Fibroblast of skin of left quadriceps (primary cell): ENCODE results near the gene CDS1.
"Not testable (repeated sequence)": the region's sequence is repeated elsewhere in the genome, so short reads cannot be mapped to it uniquely, and the experiment has no call there.

Source experiments
- DNase-seq, 2 experiments: peaks; one replicate each; pipeline ENCODE4 v3.0.0-alpha.2; 2013; ENCODE audit warnings: low read depth in 2 of 2

CDS1 gene

DNA sequence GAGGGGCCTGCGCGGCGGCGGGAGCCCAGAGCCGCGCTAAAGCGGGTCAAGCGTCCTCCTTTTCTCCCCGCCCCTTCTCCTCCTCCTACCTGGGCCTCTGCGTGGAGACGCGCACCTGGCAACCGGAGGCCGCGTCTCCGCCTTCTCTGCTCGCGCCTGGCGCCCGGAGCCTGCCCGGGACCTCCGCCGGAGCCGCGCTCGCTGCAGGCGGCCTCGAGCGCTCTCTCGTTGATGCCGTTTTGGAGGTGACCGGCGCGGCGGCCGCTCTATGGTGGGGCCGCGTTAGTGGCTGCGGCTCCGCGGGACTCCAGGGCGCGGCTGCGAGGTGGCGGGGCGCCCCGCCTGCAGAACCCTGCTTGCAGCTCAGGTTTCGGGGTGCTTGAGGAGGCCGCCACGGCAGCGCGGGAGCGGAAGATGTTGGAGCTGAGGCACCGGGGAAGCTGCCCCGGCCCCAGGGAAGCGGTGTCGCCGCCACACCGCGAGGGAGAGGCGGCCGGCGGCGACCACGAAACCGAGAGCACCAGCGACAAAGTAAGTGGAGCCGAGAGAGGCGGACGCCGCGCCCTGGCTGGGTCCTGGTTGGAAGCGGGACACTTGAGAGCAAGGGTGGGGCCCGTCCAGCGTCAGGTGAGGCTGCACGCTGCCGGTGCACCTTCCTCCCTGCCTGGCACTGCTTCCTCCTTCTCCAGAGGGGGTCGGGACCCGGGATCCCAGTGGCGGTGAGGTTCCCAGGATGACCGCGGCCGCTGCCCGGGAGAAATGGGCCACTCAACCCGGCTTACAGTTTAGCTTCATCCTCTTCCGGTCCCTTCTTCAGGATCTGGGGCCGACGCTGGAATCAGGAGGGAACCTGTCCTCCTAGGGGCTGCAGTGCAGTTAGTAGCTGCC lies at the start of gene CDS1:
CDS1 (plus strand) TSS at position 140 of the 888 bp plus-strand sequence; CDS start at position 415, 275 bp downstream.
- no peak for DNase-seq

DNA sequence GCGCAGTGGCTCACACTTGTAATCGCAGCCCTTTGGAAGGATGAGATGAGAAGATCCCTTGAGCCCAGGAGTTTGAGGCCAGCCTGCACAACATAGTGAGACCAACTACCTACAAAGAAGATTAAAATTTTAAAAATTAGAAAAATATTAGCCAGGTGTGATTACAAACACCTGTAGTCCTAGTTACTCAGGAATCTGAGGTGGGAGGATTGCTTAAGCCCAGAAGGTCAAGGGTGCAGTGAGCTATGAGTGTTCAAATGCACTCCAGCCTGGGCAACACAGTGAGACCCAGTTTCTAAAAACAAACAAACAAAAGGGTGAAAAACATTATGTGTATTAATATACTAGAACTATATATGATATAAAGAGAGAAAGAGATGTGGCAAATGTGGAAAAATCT lies 47.0 kb upstream of the CDS1 start:
- no peak for DNase-seq

DNA sequence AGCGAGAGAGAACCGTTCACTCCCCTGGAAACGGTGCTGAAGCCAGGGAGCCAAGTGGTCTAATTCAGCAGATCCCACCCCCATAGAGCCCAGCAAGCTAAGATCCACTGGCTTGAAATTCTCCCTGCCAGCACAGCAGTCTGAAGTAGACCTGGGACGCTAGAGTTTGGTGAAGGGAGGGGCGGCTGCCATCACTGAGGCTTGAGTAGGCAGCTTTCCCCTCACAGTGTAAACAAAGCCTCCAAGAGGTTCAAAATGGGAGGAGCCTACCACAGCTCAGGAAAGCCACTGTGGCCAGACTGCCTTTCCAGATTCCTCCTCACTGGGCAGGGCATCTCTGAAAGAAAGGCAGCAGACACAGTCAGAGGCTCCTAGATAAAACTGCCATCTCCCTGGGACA lies 37.8 kb upstream of the CDS1 start:
- DNase-seq, result no peak

DNA sequence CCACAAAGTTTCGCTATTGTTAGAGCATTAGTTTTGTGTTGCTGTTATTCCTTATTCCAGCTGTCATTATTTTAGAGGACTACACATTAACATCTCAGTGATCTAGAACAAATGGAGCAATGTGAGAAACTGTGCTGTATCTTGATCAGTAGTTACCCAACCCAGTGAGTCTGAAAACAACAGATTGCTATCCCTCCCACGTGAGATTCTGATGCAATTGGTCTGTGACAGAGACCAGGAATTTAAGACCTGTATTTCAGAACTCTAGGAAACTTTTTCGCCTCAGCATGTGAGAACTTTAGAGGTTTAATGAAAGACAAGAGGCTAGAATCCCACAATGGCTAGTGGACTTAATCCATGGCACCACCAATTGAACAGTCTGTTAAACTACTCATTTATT lies 35.7 kb upstream of the CDS1 start:
- no peak for DNase-seq

DNA sequence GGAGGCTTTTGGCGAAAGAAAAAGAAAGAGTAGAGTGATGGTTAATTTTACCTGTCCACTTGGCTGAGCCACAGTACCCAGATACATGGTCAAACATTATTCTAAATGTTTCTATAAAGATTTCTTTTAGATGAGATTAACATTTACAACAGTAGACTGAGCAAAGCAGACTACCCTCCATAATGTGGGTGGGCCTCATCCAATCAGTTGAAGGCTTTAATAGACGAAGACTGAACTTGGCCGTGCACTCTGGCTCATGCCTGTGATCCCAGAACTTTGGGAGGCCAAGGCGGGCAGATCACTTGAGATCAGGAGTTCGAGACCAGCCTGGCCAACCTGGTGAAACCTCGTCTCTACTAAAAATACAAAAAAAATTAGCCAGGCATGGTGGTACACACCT lies 33.7 kb upstream of the CDS1 start:
- DNase-seq, result not testable (repeated sequence)

DNA sequence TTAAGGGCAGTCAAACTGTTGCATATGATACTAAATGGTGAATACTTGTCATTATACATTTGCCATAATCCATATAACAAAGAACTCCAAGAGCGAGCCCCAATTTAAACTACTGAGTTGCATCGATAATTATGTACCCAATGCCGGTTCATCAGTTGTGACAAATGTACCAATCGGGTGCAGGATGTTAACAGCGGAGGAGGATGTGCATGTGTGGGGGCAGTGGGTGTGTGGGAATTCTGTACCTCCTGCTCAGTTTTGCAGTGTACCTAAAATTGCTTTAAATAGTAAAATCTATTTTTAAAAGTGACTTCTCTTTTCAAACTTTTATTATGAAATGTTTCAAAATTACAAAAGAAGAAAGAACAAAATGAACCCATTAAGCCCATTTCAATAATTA lies 20.8 kb upstream of the CDS1 start:
- no peak for DNase-seq

DNA sequence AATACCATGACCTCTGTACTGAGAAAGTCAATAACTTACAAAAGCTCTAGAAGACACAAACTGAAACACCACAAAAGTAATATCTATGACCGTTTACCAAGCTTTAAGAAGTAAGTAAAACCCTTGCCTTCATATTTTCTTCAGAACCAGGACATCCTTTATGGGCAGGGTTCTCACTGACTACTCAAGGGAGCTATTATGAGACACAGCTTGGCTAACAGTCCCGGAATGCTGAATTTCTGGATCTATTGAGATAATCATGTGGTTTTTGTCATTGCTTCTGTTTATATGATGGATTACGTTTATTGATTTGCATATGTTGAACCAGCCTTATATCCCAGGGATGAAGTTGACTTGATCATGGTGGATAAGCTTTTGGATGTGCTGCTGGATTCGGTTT lies 19.9 kb upstream of the CDS1 start:
- DNase-seq, result no peak

DNA sequence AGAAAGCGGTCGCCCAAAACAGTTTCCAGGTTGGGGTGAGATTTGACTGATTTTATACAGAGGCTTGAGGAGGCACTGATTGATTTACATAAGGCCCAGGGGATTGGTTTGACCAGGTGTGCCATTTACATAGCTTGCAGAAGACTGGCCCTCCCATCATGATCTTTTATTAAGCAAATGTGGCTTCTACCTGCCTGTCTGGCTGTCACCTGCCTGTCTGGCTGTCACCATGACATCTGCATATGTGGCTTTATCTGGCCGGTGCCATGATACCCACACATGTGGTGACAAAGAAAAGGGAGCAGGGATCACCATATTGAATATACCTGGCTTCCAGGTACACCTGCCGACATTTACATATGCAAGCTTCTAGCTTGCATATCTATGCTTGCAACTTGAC lies 17.0 kb upstream of the CDS1 start:
- DNase-seq, result no peak

DNA sequence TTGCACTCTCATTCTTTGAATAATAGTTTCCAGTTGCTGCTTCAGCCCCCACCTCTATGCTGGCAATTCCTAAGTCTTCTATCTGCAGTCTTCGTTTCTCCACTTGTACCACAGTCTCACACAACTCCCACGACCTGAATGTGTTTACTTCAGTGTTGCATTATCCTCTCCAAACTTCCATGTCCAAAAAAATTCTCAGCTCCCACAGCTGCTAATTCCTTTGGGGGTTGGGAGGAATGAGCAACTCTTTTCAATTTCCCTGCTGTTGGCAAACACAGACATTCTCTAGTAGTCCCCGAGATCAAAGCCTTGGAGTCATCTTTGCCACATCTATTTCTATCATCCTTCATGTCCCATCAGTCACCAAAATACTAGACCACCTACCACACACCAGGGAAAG lies 14.4 kb upstream of the CDS1 start:
- DNase-seq, result no peak

DNA sequence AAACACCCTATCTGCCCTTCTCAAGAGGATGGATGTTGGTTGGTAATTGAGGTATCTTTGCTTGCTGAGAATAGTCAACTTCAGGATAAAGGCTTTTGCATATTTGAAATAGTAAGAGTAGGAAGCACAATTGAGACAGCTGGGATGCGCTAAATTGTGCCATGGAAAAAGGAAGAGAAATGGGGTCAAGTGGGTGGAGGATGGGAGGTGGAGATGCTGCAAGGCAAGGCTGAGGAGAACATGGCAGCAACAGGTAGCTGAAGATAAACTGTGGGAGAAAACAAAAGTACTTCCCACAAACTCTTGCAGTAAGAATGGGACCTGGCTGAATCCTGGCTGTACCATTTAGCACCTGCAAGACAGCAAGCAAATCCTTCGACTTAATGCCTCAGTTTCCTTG lies 13.9 kb upstream of the CDS1 start:
- no peak for DNase-seq

DNA sequence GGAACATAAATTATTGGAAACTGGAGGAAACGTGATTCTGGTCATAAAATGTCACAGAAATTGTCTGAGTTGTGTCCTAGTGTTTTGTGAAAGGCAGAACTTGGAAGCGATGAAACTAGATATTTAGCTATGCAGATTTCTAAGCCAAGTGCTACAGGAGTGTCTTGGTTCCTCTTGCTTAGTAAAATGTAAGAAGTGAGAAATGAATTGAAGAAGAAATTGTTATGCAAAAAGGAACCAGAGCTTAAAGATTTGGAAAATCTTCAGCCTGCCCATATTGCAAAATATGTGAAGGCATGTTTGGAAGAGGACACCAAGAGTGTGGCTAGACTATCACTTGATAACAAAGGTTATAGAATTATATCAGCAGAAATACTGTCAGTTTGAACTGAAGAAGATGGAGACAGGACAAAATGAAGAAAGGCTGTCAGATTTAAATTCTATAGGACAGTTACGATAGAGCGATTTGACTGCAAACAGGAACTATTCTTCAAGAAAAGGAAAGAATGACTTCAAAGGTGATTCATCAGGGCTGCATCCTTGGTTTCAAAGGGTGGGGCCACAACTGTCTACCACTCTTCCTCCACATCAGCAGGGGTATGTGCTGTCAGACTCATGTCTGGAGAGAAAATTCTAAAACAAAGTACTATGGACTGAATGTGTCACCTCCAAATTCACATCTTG lies 9.4 kb upstream of the CDS1 start:
- DNase-seq, result no peak

DNA sequence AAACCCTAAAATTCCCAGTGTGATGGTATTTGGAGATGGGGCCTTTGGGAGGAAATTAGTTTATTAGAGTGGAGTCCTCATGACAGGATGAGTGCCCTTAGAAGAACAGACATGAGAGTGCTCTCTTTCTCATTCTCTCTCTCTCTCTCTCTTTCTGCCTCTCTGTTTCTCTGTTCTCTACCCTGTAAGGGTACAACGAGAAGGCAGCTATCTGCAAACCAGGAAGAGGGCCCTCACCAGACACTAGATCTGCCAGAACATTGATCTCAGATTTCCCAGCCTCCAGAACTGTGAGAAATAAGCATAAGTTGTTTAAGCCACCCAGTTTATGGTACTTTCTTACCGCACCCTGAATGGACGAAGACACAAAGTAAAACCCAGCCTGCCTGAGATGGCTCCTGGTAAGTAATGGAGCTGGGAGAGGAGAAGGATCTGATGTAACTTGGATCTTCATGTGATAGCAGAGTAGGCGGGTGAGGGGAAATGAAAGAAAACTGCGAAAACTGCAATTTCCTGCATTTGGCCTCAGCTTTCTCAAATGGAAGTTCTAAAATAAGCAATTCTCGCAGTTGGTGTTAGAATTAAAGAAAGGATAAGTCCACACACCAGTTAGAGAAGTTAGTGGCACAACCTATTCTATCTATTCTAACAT lies 8.7 kb upstream of the CDS1 start:
- DNase-seq, result no peak

DNA sequence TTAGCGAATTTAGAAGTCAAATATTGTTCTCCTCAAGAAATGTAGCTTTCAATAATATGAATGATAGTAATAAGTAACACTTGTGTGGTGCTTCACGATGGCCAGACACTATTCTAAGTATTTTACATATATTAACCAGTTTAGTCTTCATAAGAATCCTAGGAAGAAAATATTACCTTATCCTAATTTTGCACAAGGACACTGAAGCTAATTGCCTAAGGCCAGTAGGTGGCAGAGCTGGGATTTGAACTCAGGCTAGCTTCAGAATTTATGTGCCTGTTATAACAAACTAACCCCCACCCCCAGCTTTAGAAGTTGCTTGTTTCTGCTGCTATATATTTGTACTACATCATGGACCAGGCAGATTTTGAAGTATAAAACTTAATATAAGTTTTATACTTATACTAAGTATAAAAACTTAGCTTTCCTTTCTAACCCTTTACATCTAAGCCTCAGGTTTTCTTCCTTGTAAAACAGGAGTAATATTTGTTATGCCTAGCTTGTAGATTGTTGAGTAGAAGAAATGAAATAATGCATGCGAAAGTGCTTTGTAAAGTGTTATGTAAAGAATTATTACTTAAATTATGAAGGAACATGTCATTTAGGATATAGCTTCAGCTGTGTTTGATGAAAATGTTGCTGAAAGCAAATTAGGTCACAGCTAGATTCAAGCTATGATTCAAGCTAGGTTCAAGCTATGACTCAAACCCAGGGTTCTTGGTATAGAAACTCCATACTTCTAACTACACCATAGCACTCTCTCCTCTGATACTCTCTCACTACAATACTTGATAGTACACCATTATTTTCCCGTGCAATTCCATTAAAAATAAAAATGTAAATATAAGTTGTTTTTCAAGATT lies 4.2 kb upstream of the CDS1 start:
- DNase-seq, result peak in 1 of 2 experiments; percentile 14

DNA sequence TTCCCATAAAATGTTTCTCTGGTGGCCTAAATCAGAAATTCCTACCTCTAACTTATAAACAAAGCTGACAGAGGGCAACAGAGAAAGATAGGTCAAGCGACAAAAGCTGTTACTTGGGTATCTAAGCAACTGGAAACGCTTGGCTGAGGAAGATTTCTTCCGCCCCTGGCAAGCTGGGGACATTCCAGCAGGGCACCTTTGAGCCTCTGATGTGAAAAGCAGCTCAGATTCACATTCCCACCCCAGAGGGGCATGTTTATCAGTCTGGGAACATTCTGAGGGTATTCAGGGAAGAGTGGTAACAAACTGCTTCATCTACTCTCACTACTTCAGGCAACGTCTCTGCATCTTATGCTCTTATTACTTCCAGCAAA lies 3.5 kb upstream of the CDS1 start:
- no peak for DNase-seq

DNA sequence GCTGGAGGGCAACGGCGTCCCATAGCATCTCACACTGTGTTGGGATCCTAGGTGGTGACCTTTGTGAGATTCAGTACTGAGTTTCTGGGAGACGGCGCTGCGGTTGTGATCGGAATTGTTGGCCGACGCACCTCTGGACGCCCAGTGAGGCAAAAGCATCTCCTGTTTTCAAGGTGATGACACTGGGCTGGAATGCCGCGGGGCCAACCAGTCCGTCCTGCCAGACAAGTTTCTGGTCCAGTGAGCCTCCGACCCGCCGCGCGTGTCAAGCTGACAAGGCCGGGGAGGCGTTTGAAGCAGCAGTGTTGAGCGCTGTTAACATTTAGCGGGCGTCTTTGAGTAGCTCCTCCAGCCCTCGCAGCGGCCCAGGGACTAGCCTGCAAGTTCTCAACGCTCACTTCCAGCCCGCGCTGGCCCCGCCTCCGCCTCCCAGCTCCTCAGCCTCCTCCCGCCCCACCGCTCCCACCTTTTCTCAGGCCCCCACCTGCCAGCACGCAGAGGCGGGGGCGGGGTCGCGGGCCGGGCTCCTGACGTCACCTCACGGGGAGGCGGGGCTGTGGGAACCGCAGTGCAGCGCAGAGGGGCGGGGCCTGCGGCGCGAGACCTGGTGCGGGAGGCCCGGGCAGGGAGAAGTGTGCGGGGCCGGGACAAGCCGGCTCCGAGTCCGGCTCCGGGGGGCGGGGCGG lies 482 bp upstream of the CDS1 start:
- DNase-seq, result peak in 1 of 2 experiments; percentile 3

DNA sequence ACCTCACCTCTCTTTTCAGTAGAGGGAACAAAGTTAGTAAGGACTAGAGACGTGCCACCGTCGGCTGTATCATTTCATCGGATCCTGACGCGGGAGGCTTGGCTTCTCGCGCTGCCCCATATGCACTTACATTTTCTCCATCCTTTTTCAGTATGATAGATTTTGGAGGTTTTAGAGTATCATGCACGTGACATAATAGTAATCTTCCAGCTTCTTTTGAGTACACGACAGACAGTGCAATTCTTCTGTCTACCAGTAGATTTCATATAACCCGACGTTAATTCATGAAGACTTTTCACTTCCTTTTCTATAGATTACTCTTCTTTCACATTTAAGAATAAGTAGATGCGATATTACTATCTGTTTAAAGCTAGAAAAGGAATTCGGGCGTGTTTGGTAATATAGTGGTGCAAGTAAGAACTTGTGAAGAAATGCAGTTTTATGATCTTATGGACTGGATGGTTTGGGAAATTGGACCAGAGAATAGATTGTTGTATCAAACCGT lies 1.0 kb downstream of the CDS1 start:
- DNase-seq, result no peak

DNA sequence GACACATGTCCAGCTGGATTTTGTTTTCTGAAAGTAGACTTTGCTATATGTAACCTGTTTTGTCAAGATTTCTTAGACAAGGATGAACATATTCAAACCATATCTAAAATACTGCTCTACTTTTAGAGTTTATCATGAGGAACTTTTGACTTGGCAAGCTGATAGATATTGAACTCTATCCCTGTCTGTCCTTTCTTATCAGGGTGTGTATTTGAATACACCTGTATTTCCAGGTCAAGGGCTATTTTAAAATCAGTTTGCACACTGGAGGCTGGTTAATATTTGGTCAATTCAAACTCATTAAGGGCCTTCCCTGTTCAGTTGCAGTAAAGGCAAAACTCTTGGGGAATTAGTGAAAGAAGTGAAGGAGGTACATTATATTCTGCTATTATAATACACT lies 2.3 kb downstream of the CDS1 start:
- DNase-seq, result no peak

DNA sequence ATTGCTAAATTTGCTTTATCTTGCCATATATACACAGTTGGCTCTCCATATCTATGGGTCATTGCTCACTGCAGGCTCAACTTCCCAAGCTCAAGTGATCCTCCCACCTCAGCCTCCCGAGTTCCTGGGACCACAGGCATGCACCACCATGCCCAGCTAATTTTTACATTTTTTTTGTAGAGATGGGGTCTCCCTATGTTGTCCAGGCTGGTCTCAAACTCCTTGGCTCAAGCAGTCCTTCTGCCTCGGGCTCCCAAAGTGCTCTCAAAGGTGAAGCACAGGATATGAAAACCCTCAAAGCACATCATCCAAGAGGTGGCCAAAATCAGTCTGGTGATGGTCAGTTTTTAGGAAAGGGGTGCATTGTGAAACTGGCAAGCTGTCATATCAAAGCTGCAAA lies 11.8 kb downstream of the CDS1 start:
- no peak for DNase-seq

DNA sequence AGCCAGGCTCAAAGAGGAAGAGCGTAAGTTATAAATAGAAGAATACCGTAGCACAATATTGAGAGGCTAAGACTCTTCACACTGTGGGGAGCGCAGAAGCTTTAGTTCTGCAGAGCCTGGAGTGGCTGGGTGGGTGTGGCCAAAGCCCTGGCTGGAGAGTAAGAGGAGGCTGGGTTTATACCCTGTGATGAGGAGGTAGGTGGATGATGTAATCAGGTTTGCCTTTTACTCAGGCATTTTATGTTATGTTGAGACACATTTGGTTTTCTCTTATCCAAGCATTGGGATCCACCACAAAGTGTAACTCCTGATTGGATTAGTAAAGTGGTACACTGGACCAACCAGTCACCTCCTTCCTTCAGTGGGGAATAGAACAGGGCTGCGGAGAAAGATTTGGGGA lies 13.9 kb downstream of the CDS1 start:
- no peak for DNase-seq

DNA sequence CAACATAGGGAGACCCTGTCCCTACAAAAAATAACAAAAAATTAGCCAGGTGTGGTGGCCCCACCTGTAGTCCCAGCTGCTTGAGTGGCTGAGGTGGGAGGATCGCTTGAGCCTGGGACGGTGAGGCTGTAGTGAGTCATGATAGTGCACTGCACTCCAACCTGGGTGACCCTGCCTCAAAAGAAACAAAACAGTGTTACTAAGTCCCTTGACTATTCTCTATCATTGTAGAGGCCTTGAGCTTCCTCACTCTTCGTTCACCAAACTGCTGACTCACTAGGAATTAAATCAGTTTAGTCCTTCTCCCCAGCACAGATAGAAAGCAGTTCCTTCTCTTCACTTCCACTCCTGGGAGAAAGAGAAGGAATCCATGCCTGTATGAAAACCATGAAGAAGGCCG lies 14.5 kb downstream of the CDS1 start:
- DNase-seq, result no peak

DNA sequence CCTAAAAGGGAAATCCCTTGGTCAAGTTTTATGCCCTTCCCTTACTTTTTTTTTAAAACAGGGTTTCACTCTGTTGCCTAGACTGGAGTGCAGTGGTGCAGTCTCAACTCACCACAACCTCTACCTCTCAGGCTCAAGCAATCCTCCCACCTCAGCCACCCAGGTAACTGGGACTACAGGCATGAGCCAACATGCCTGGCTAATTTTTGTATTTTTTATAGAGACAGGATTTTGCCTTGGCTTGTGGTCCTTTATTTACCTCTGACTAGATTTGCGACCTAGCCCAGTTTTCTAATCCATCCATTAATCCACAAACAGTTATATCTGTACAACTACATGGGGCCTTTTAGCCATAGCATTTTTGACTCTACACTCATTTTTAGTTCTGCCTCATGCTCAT lies 23.7 kb downstream of the CDS1 start:
- no peak for DNase-seq
